ENCODE measurements around the gene KCNMA1.

The KCNMA1 gene

GRCh38 chr10:77268721-77269120 lies 368.9 kb downstream of the KCNMA1 start:
- TF ChIP-seq GATA3 (IDR thresholded peaks at IDR 0.05; ENCODE audit: low read depth, low read length), result no peak
- no peak for TF ChIP-seq GATA2 (IDR thresholded peaks at IDR 0.05; ENCODE audit: low read depth, low read length)

DNA sequence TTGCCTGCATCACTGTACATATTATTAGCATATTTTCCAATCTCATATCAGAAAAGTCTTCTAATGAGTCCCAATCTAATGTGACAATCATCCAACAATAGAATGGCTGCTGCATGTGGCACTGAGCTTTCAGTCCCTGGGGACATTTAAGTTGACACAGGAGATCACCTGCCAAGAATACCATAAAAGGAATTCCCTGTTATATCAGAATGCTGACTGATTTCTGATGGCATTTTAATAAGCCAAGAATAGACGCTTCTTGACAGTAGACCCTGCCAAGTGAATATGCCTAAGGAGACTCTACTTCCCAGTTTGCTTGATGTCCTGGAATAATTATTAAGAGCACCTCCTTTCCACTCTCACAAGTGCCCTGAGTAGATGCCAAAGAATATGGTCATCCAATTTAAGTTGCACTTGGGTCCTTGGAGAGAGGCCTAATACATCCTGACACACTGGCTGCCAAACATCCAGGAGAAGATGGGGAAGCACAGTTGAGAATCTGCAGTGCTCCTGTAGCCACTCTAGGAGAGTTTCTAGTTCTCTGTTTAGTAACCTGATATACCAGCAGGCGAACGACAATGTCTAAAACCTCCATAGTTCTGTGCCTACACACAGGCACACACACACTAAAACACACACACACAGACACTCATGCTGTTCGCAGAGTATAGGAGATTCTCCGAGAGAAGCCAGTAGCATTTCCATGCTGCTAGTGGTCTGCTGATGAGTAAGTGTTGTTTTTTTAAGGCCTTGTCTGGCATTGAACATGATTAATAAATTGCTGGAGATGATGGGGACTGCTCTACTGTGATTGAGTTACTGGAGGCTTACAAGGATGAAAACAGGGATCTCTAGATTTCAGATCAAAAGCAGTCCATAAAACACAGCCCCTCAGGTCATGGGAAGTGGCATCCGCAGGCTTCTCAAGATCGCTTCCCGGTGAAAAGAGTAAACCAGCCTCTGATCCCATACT lies 369.6 kb downstream of the KCNMA1 start:
- TF ChIP-seq GATA2 (IDR thresholded peaks at IDR 0.05; ENCODE audit: low read depth, low read length) (no peak), GATA3 (IDR thresholded peaks at IDR 0.05; ENCODE audit: low read depth, low read length) (no peak)

DNA sequence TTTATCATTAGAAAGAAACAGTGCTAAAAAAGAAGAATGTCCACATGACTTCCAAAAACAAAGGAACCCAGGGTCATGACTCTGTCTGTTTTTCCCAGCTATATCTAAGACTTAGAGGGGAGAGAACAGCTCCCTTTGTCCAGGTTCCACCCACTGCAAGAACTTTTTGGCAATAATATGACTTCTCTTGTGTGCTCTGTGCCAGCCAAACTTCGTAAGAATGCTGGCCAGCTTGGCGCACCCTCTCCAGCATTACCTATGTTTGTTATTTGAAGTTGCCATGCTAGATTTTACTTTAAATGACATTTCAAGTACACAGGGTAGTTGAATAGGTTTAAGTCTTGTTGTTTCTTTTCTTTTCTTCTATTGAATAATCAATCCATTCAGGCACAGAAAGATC lies 371.4 kb downstream of the KCNMA1 start:
- TF ChIP-seq GATA3 (IDR thresholded peaks at IDR 0.05; ENCODE audit: low read depth, low read length), result no peak
- TF ChIP-seq GATA2 (IDR thresholded peaks at IDR 0.05; ENCODE audit: low read depth, low read length), result no peak

- TF ChIP-seq GATA3 (IDR thresholded peaks at IDR 0.05; ENCODE audit: low read depth, low read length) (no peak), GATA2 (IDR thresholded peaks at IDR 0.05; ENCODE audit: low read depth, low read length) (no peak)
Measured at GRCh38 chr10:77264527-77264926, 373.1 kb downstream of the KCNMA1 start.

GRCh38 chr10:77264107-77264506 lies 373.5 kb downstream of the KCNMA1 start:
- TF ChIP-seq GATA3 (IDR thresholded peaks at IDR 0.05; ENCODE audit: low read depth, low read length) (no peak), GATA2 (IDR thresholded peaks at IDR 0.05; ENCODE audit: low read depth, low read length) (no peak)

DNA sequence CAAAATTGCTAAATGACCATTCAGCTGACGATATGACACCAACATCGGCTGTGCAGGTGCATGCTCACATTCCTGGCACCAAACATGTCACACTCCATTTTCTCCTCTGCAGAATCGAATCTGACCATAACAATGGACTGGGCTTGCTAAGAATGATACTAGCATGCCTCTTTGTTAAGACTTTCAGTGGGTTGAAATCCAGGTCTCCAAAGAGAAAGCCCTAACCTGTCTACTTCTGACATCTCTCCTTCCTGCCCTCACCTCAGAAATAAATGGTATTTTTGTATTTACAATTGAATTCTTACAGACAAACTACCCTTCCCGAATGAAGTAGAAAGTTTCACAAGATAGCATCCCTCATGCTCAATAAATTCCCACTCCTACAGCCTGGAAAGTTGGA lies 373.9 kb downstream of the KCNMA1 start:
- TF ChIP-seq GATA3 (IDR thresholded peaks at IDR 0.05; ENCODE audit: low read depth, low read length), result no peak
- TF ChIP-seq GATA2 (IDR thresholded peaks at IDR 0.05; ENCODE audit: low read depth, low read length), result no peak

DNA sequence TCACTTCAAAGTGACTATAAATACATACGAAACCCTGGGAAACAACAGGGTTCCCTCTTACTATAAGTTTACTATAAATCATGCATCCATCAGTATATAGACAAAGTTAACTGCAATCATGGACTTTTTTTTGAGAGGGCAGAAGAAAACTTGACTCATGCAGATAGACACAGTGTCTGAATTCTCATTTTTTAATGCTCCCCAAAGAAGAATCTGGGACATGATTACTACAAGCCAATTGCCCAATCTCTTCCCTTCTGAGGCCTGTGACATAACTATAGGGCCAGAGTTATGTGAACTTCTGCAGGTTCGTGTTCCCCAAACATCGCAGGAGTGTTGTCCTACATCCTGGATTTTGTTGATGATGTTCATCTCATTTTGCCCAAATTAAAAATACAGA lies 376.5 kb downstream of the KCNMA1 start:
- no peak for TF ChIP-seq GATA3 (IDR thresholded peaks at IDR 0.05; ENCODE audit: low read depth, low read length)
- TF ChIP-seq GATA2 (IDR thresholded peaks at IDR 0.05; ENCODE audit: low read depth, low read length), result no peak

- no peak for TF ChIP-seq GATA2 (IDR thresholded peaks at IDR 0.05; ENCODE audit: low read depth, low read length)
- no peak for TF ChIP-seq GATA3 (IDR thresholded peaks at IDR 0.05; ENCODE audit: low read depth, low read length)
Measured at GRCh38 chr10:77259171-77259874, 378.3 kb downstream of the KCNMA1 start.

DNA sequence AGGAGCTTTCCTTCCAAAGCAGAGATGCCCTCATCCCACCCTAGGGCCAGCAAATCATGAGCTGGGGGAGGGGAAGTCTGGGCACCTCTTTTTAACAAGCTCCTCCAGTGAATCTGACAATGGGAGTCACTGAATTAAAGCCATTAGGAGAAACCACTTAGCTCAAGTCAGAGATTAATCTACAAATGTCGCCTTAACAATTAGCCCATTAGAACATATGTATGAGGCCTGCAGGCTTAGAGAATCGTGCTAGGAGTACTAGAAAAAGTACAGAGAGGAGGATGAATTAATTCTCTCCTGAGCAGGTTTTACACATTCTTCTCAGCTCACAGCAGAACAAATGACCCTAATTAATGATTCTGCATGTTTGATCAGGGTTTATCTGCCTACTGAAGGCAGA lies 381.3 kb downstream of the KCNMA1 start:
- TF ChIP-seq GATA2 (IDR thresholded peaks at IDR 0.05; ENCODE audit: low read depth, low read length) (no peak), GATA3 (IDR thresholded peaks at IDR 0.05; ENCODE audit: low read depth, low read length) (no peak)

- TF ChIP-seq GATA2 (IDR thresholded peaks at IDR 0.05; ENCODE audit: low read depth, low read length), result no peak
- TF ChIP-seq GATA3 (IDR thresholded peaks at IDR 0.05; ENCODE audit: low read depth, low read length), result no peak
Measured at GRCh38 chr10:77253556-77254064, 384.0 kb downstream of the KCNMA1 start.

DNA sequence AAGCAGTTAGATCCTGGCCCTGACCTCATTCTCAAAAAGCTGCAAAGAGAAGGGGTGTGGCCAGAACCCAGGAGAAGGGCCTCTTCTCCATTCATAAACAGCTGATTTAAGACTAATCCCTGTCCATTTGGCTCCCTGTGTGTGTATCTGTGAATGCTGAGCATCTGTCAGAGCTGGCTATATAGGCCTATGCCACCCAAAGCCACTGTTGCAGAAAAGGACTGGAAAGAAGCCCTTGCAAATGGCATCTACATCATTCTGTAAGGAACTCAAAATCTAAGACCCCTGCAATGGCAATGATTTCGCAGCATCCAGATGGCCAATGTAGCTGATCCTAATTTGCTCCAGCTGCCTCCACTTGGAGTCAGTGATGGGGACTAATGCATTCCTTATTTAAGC lies 384.5 kb downstream of the KCNMA1 start:
- TF ChIP-seq GATA2 (IDR thresholded peaks at IDR 0.05; ENCODE audit: low read depth, low read length) (no peak), GATA3 (IDR thresholded peaks at IDR 0.05; ENCODE audit: low read depth, low read length) (no peak)

DNA sequence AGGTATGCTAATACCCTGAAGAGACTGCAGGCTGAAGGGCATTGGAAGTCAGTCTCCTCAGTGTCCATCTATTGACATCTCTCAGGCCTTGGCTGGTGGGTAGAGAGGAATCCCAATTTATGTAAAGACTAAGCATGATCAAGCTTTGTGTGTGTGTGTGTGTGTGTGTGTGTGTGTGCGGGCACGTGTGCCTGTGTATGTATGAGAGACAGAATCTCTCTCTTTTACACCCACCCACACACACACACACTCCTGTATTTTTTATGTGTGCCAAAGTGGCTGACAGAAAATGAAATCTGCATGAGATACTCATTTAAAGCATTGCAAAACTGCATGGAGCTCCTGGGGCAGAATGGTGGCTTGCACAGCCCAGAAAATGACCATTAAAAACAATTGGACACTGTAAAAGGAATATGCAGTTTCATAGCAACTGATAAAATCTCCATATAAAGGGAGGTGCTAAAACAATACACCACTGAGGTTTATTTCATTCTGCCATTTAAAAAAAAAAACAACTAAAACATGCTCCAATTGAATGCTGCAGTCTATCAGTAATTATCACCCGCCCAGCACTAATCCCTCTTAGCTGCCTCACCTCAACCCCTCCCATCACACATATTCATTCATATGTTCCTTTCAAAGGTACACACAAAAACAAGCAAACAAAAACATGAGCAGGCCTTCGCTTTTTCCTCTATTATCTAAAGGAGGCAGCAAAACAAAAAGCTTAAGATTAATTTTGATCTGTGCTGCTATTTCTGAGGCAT lies 385.0 kb downstream of the KCNMA1 start:
- no peak for TF ChIP-seq GATA3 (IDR thresholded peaks at IDR 0.05; ENCODE audit: low read depth, low read length)
- no peak for TF ChIP-seq GATA2 (IDR thresholded peaks at IDR 0.05; ENCODE audit: low read depth, low read length)

GRCh38 chr10:77251297-77252013 lies 386.2 kb downstream of the KCNMA1 start:
- TF ChIP-seq GATA3 (IDR thresholded peaks at IDR 0.05; ENCODE audit: low read depth, low read length), result peak; percentile 75; the same call in 1 of the 2 replicates
- peak; percentile 86 for TF ChIP-seq GATA2 (IDR thresholded peaks at IDR 0.05; ENCODE audit: low read depth, low read length)

Data from SH-SY5Y (cell line).